ENCODE data around the gene ZSWIM1.

GRCh38 chr20:45907219-45907948 lies 26.4 kb downstream of the ZSWIM1 start:
- TF ChIP-seq, protein P1, sequence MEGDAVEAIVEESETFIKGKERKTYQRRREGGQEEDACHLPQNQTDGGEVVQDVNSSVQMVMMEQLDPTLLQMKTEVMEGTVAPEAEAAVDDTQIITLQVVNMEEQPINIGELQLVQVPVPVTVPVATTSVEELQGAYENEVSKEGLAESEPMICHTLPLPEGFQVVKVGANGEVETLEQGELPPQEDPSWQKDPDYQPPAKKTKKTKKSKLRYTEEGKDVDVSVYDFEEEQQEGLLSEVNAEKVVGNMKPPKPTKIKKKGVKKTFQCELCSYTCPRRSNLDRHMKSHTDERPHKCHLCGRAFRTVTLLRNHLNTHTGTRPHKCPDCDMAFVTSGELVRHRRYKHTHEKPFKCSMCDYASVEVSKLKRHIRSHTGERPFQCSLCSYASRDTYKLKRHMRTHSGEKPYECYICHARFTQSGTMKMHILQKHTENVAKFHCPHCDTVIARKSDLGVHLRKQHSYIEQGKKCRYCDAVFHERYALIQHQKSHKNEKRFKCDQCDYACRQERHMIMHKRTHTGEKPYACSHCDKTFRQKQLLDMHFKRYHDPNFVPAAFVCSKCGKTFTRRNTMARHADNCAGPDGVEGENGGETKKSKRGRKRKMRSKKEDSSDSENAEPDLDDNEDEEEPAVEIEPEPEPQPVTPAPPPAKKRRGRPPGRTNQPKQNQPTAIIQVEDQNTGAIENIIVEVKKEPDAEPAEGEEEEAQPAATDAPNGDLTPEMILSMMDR (conservative IDR thresholded peaks at IDR 0.05; ENCODE audit: low read depth, low read length) = no peak
- TF ChIP-seq EZH2 (IDR thresholded peaks at IDR 0.05; ENCODE audit: borderline replicate concordance, low read depth, low read length, poor library complexity, severe bottlenecking) = no peak

Measured in A673 (cell line).